NCI-H146 (cell line): Measurements from ENCODE around the gene INPP5E.

ENCODE experiments used
- DNase-seq: peaks from one replicate; lab custom pipeline; 2025; lab: John Stamatoyannopoulos, UW

The INPP5E gene, protein sequence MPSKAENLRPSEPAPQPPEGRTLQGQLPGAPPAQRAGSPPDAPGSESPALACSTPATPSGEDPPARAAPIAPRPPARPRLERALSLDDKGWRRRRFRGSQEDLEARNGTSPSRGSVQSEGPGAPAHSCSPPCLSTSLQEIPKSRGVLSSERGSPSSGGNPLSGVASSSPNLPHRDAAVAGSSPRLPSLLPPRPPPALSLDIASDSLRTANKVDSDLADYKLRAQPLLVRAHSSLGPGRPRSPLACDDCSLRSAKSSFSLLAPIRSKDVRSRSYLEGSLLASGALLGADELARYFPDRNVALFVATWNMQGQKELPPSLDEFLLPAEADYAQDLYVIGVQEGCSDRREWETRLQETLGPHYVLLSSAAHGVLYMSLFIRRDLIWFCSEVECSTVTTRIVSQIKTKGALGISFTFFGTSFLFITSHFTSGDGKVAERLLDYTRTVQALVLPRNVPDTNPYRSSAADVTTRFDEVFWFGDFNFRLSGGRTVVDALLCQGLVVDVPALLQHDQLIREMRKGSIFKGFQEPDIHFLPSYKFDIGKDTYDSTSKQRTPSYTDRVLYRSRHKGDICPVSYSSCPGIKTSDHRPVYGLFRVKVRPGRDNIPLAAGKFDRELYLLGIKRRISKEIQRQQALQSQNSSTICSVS

DNA sequence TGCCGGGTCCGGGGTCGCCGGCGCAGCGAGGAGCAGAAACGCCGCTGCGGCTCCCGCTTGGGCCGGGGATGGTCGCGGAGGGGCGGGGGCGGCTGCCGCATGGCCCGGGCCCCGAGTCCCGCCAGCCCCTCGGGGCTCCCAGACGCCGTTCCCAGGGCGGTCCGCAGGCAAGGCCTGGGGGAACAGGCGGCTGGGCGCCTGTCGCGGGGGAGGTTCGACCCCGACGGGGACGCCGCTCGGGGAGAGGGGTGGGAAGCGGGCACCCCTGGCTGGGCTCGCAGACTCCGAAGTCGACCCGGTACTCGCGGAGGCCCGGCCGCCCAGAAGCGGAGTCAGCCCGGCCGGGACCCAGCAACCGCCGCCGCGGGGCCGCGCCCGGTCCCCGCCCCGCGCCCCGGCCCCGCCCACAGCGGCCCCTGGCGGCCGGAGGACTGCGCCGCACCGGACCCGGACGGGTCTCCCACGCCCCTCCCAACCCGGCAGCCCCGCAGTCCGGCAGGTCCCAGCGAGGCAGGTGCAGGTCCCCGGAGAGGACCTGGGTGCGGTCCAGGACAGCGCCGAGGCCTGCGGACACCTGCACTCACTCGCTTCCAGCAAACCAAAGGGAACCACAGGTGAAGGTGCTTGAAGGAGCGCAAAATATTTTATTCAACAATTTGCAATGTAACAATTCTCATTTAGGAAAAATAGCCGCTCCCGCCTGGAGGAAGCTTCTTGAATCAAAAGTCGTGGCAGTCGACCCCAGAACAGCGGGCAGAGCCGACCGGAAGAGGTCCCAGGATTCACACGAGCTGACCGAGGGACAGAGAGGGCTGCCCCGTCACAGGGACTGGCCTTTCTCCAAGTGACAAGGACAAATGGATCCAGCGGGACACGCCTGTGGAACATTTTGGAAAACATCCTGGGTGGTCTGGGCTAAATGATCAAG, at the start of gene INPP5E:
Gene INPP5E, minus strand, starts transcription at position 365 of the 928 bp plus-strand sequence. CDS start 426 bp downstream, outside the sequence.
- peak; percentile 62 for DNase-seq

DNA sequence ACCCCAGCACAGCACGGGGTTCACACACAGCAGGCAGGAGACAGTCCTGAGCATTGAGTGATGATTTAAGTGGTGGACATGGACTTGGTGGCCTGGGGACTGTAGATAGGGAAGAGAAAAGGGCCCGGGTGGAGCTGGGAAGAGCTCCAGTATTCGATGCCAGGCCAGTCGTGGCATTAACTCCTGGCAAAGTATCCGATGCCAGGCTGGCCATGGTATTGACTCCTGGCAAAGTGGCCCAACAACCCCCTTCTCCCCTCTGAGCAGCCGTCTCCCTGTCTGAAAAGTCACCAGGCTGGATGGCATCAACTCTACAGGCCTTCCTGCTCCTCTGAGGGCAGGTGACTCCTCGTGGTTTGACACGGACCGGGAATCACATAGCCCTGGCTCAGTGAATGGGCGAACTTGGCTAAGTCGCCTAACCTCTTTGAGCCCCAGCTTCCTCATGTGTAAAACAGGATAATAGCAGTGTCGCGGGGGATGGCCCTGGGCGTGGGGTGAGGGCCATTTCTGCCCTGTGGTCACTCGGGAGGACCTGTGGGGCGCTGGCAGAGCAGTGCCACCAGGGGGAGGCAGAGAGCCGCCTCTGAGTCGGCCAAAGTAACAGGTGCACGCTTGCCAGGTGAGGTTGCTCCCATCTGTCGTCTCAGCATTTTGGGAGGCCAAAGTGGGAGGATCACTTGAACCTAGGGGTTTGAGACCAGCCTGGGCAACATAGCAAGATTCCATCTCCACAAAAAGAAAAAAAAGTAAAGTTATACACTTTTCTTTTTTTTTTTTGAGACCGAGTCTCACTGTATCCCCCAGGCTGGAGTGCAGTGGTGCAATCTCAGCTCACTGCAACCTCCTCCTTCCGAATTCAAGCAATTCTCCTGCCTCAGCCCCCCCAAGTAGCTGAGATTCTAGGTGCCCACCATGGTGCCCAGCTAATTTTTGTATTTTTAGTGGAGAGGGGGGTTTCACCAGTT, 48.9 kb upstream of the INPP5E start:
- peak; percentile 45 for DNase-seq

DNA sequence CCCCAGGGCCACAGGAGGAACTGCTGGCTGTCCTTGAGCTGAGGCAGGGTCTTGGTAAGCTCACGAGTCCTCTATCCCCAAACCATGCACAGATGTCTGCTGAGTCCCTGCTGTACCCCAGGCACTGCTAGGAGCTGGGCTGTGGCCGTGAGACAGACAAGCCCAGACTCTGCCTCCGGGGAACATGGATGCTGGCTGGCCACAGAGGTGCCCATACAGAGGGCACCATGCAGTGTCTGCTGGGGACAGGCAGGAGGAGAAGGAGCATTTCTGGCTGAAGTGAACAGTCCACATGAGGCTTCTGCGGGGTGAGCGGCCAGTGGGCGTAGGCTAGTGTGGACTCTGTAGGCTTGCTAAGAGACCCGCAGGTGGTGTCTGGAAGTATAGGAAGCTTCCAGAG, 48.0 kb upstream of the INPP5E start:
- no peak for DNase-seq

DNA sequence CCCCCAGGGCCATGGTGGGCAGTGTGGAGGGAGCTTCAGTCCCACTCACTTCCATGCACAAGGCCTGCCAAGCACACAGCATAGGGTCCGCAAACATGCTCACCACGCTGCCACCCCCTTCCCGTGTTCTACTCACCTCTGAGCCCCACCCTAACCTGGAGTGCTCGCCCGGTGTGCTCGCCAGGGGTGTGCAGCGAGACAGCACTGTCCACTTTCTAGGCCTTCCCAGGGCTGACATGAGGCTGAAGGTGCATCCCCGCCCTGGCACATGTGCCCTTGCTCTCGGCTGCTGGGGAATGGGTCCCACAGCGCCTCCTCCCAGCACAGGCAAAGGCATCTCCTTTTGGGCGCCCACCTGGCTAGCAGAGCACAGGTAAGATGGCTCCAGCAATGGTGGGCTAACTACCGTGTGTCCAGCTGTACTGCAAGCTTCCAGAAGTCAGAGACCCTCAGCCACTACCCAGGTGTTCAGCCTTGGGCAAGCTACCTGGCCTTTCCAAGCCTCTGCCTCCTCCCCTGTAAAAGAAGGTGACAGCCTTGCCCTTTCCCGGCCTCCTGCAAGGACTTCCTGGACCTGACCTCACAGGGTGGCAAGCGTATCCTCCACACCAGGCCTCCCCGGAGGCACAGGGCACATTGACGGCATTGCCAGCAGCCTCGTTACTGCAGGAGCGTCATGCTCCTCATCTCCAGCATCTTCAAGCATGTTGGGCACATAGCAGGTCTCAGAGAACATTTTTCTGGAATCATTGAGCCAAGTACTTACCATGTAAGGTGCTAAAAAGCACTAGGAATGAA, 47.4 kb upstream of the INPP5E start:
- DNase-seq, result no peak

DNA sequence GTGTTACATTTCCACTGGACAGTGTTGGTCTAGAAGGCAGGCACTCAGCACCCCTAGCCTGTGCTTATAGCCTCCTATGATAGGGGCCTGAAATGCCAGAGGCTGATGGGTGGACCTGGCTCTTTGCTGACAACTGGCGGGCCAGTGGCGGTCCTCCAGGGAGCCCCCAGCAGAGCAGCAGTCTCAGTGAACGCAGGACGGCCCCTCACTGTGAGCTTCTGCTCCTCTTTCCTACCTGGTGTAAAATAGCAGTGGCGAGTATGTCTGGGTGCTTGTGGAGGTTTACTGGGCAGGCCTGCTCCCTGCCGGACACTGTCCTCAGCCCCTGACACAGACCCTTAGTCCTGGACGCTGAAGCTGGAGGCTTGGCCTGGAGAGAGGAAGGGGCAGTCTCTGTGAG, 46.5 kb upstream of the INPP5E start:
- no peak for DNase-seq

DNA sequence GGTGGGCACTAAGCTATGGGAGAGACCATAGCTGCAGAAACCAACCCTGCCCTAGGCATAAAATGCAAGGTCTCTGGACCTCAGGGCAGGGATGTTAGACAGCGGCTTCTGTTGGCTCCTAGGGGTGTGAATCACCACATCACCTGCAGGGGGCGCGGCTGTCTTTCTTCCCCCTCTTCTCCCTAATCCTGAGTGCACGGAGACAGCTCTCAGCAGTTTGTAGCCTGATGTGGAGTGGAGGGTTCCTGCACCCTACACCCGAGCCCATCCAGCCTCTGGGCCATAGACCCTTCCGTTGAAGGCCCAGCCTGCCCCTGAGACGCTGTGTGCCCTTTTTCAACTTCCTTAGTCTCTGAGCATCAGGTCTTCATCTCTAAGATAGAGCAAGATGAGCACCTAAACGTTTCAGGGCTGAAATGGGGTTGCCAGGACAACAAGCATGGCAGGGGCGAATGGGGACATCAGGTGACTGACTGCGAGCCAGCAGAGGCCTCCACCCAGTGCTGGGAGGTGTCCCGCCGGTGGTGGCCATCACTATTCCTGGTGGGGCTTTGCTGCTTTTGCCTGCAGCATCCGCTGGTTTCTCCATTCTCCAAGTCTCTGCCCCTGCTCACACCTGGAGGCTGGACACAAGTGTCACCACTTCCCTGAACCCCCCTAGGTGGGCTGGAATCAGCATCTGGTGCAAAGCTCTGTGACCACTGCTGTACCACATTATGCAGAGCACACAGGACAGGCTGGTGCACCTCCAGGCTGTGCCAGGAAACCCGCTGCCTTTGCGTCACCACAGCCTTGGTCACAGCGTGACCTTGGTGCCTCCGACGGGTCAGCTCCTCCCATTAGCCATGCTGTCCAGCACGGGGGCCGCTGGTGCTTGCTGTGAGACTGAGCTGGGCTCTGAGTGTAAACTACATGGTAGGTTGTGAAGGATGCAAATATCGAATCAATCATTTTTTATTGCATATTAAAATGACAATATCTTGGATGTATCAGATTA, 45.7 kb upstream of the INPP5E start:
- DNase-seq, result peak; percentile 61

DNA sequence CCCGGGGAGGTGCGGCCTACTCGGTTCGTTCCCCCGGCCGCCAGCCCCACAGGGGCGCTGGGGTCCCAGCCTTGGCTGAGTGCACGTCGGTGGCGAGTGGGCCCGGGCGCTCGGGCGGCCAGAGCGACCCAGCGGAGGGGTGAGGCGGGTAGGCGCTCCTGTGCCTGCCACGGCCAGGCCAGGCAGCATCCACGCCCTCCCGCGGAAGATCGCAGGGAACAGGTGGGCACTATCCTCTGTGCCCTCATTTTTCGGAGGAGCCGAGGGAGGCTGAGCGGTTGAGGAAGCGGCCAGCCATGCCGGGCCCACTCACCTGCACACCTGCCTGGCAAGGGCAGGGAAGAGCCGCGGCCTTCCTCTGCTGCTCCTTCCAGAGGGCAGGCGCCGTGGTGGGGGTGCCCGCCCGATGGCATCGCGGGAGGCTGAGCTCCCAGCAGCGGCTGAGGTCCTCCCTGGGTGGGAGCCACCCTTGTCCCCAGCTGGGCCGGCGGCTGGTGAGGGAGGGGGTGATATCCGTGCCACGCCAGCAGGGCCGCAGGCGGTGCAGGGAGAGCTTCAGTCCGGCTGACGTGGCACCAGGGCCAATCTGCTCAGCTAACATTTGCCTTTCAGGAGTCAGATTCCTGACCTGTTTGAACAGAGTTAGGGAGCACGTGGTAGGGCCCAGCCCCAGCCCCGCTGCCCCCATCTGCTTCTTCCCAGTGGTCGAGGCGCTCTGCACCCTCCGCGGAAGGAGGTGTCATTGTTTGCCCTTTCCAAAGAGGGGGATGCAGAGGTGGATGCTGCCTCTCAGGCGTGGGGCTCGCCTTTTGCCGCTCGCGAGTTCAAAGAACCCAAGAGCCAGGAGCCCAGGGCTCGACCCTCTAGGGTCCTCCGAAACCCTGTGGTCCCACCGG, 44.8 kb upstream of the INPP5E start:
- DNase-seq, result peak; percentile 51

DNA sequence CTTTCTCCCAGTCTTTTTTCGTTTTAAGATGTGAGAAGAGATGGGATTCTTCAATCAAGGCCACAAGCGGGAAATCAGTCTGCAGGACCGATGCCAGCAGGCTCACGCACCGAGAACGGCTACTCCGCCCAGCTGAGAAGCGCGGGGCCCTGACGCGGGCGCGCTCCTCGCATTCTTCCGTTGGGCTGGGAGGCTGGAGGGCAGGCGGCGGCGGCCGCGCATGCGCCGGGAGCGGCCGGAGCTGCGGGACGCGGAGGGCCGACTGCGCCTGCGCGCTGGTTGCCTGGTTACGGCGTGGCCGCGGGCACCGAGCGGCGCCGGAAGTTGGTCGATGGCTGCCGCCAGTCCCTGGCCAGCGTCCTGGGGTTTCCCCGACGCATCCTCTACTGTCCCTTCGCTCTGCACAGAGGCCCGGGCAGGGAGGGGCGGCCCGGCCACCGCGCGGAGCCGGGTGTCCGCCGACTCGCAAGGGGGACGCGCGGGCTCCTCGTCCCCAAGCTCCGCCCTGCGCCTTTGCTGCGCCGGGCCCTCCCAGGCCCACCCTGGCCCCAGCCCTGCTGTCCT, 44.0 kb upstream of the INPP5E start:
- DNase-seq, result peak; percentile 87

DNA sequence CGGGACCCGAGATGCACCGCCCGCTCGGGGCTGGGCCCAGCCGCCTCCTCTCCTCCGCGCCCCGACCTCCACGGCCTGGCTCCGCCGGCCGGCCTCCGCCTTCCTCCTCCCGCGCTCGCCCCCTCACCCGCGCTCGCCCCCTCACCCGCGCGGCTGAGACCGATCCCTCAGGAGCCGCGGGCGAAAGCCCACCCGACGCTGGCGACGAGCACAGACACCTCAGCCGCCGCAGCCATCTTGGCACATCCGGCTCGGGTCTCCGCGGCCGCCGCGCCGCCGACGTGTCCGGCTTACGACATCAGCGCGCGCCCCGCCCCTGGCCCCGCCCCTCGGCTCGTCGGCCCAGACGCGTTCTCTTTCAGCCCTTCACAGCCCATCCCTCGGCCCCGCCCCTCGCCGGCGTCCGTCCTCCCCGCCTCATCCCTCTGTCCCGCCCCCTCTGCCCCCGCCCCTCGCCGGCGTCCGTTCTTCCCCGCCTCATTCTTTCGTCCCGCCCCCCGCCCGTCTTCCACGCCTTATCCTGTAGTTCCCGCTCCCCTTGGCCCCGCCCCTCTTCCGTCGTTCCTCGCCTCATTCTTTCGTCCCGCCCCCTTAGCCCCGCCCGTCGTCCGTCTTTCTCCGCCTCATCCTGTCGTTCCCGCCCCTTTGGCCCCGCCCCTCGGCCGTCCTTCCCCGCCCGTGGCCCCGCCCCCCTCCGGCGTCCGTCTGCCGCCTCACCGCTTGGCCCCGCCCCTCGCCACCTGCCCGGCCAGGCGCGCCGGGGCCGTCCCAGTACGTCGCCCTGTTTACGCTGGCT, 43.3 kb upstream of the INPP5E start, which contains the start of gene SEC16A:
Gene SEC16A, minus strand, starts transcription at position 248 of the 796 bp plus-strand sequence. CDS start 5,425 bp downstream, outside the sequence.
- DNase-seq, result peak; percentile 96

DNA sequence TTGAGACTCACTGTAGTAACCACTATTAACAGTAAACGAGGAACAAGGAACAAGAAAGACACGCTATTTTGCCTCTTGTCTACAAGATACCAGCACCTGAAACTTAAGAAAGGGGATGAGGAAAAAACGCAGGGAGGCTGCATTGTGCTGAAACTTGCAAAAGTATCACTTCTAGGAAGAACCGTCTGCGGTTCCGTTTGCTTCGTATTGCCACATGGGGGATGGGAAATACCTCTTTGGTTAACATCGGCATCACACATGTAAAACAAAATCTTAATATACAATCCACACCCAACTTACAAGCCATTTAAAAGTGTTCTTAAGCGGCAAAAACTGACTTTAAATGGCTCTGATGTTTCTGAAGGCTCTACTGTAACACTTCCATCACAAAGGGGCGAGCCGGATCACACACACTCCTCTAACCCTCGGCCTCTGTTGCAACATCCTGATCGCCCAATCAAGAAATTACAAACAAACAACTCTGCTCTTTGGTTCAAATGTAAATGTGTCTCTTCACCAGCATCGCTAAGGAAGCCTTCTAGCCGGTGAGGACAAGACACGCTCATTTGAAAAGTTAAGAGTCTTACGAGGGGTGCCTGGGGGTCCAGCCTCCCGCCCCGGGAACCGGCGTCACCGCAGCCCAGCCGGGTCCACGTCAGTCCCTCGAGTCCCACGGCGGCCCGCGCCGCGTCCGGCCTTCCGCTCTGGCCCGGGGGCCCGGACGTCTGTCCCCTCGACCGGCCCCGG, 42.6 kb upstream of the INPP5E start:
- no peak for DNase-seq

DNA sequence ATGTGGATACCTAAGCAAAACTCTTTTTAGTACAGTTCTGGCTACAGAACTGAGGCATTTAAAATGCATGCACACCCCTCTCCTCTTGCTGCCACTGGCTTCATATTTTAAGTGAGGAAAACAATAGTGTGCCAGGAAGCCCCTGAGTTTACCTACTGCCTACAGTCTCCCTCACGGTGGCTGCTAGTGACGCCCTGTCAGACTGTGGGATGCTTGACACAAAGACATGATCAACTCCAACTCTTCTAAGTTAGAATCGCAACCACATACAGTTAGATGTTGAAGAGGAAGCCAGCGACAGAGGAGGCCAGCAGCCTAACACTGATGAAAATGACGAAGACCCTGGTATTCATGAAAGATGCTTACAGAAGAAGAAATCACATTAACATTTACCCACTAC, 41.9 kb upstream of the INPP5E start:
- no peak for DNase-seq

DNA sequence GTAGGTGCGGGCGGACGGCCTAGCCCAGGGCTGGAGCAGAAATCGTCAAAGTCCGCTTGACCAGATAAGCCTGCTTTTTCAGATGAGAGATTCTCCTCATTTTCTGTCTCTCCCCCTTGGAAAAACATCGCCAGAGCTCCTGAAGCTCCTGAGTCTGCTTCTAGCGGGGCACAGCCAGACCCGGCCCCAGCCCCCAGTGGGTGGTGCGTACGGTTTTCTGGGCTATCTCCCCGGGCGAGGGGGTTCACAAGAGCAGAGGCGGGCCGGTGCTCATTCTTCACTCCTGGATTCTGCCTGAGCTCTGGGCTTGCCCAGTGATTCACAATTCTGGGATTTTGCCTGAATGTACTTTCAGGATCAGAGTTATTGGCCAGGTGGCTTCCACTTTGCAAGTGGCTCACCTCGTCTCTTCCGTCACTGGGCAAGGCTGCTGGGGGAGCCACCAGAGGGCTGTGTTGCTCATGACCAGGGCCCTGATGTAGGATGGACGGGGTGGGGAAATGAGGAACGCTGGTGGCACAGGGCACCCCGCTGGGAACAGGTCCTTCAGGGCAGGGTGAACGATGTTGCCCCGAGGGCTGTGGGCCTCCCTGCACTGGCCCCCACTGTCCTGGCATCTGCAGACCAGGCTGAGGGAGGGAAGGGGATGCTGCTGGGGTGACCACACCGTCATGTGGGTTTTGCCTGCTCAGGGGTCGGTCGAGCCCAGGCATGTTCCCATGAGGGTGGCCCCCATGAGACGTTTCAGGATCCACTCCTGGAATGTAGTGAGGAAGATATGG, 36.9 kb upstream of the INPP5E start:
- no peak for DNase-seq

DNA sequence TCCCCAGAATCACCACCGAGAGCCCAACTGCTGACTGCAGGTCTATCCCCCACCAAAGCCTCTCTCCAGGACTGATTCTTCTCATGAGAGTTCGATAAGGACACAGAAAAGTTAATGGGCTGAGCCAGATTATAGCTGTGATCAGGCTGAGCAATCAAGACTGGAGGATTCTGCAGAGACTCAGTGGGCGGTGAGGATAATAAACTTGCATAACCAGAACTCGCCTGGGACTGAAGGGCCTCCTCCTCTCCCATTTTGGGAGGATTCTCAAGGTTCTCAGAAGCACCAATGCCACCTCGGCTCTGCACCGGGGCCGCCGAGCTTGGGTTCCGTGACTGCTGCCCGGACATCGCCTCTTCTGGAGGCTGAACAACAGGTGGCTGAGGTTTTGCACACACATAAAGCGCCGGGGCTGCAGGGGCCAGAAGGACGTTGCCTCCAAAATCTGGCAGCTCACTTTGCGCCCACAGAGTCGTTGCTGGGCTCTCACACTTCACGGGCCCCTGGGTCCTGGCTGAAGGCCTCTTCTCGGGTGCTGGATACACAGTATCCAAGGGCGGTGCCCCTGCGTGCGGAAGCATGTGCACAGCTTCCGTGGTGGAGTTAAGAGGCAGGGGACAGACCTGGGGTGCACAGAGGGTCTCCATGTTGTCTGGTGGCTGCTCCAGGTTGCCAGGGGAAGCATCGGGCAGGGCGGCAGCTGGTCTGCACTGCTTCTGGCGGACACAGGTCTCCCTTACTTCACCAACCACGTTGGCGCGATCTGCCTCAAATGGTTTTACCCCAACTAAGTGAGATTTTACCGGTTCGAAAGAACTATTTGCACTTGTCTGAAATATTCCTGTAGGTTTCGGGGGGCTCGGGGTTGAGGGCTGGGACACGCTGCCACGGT, 35.6 kb upstream of the INPP5E start:
- DNase-seq, result no peak

DNA sequence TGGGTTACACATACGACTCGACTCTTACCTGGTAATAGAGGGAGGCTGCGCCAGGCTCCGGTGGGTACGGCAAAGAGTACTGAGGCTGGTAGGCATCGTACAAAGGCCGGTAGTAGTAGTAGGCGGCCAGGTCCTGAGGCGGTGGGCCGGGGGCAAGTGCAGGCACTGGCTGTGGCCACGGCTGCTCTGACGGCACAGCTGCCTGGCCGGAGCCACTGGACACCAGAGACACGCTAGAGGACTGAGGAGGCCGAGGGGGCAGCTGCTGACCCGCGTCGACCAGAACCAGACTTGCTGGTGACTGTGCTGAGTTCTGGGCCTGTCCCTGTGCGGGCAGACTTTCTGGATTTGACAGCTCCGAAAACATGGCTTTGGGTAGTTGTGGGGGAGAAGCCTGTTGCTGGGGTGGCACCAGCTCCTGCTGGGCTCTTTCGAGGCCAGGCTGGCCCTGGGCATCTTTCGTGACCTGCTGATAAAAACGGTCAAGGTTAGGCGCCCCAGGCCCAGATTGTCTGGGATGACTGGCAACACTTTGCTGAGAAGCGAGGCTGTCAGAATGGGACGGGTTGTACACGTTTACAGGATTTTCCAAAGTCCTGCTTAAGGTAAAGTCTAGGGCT, 34.5 kb upstream of the INPP5E start:
- no peak for DNase-seq
